HepG2 (cell line): ENCODE data around the gene OSCP1. TPM values are rescaled to one million over a fixed set of nuclear protein-coding genes. Genes with fewer than 3 reads are reported as not detected.
A peak's percentile ranks its signal among the peaks of the same experiment; 100 is the strongest.

Experiments
- ATAC-seq: fragments of 200-7000 bp; cut with Tn5 transposase; 3 replicates; pipeline ENCODE4 v1.9.1; 2020; ENCODE audit warnings: mild to moderate bottlenecking, moderate library complexity
- BruUV-seq: library from RNA; stranded (reverse); fragments of 400-500 nt; replicated peaks from 2 replicates; lab custom pipeline; 2021; lab: Mats Ljungman, UMichigan
- CTCF ChIA-PET: fragments of 300-600 bp; formaldehyde crosslinking; extraction: SDS; loops from one replicate; lab custom pipeline; 2021; ENCODE audit warnings: low total read pairs, inconsistent platforms, low intra/inter-chr PET ratio; lab: Yijun Ruan, JAX
- POLR2A ChIA-PET: fragments of 350-600 bp; sonication (Branson Sonifier 250); formaldehyde crosslinking; loops from one replicate; lab custom pipeline; 2020; ENCODE audit warnings: antibody characterized with exemption, inconsistent platforms; lab: Yijun Ruan, JAX
- DNase-seq: peaks from one replicate; pipeline ENCODE4 v3.0.0-alpha.2; 2015; ENCODE audit warnings: low spot score
- FAIRE-seq: peaks from 3 replicates; lab custom pipeline; 2011; peaks lifted over from hg19 to GRCh38; lab: Jason Lieb, UNC
- H2AFZ ChIP-seq: one replicate; pipeline ENCODE4 v1.6.1; 2011; ENCODE audit warnings: low read length, inconsistent platforms
- H3K27ac ChIP-seq: fragments of 300-600 bp; 3 replicates; pipeline ENCODE4 v1.8.0; 2011; ENCODE audit warnings: mixed run types, mild to moderate bottlenecking, mixed read lengths, low read length, inconsistent platforms; ENCODE audit not compliant: insufficient read depth; ENCODE audit errors: extremely low read length
- H3K27me3 ChIP-seq, 2 experiments: fragments of 200-600 bp in 1 of 2; 2 replicates in 1 of 2; 3 replicates in 1 of 2; pipeline versions ENCODE4 v1.6.0 to v1.8.0; 2011; ENCODE audit warnings: low read length in 2 of 2, mild to moderate bottlenecking in 2 of 2, moderate library complexity in 2 of 2, inconsistent platforms in 1 of 2; ENCODE audit not compliant: insufficient read depth in 2 of 2, control insufficient read depth in 1 of 2
- H3K36me3 ChIP-seq, 2 experiments: fragments of 200-600 bp in 1 of 2; replicated peaks in 1 of 2; 2 replicates in 1 of 2; 3 replicates in 1 of 2; pipeline versions ENCODE4 v1.5.1 to v1.8.0; 2011; ENCODE audit warnings: low read length in 2 of 2, inconsistent platforms in 1 of 2; ENCODE audit not compliant: insufficient read depth in 2 of 2, control insufficient read depth in 1 of 2
- H3K4me1 ChIP-seq: 2 replicates; pipeline ENCODE4 v1.5.1; 2012; ENCODE audit warnings: low read length, inconsistent platforms; ENCODE audit not compliant: insufficient read depth
- H3K4me2 ChIP-seq: 2 replicates; pipeline ENCODE4 v1.6.0; 2011; ENCODE audit warnings: low read depth, low read length, inconsistent platforms
- H3K4me3 ChIP-seq, 3 experiments: fragments of 200-600 bp in 1 of 3; sonication (generic), shearing (Covaris generic) in 1 of 3; replicated peaks in 1 of 3; 2 replicates each; pipeline ENCODE4 v1.5.1; 2011 to 2016; ENCODE audit warnings: low read length in 3 of 3, inconsistent platforms in 2 of 3, low read depth in 2 of 3, mild to moderate bottlenecking in 2 of 3, control low read depth in 1 of 3, mixed read lengths in 1 of 3; ENCODE audit not compliant: insufficient read depth in 1 of 3
- H3K79me2 ChIP-seq: one replicate; pipeline ENCODE4 v1.6.1; 2011; ENCODE audit warnings: low read length, inconsistent platforms; ENCODE audit not compliant: insufficient read depth
- H3K9ac ChIP-seq: 2 replicates; pipeline ENCODE4 v1.6.0; 2011; ENCODE audit warnings: mild to moderate bottlenecking, low read depth, low read length, inconsistent platforms; ENCODE audit not compliant: insufficient read depth
- H3K9me3 ChIP-seq: 2 replicates; pipeline ENCODE4 v1.5.1; 2012; ENCODE audit warnings: mild to moderate bottlenecking, low read length
- H4K20me1 ChIP-seq: 2 replicates; pipeline ENCODE4 v1.6.0; 2011; ENCODE audit warnings: inconsistent platforms, mild to moderate bottlenecking, low read length, moderate library complexity; ENCODE audit not compliant: insufficient read depth
- HMG20B ChIP-seq: conservative IDR thresholded peaks from 2 replicates; pipeline ENCODE4 v1.6.1; 2016; ENCODE audit warnings: missing genetic modification reagents, missing compliant biosample characterization
- MAFF ChIP-seq: IDR thresholded peaks from 2 replicates; pipeline ENCODE4 v1.6.1; 2011; ENCODE audit warnings: low read depth, low read length, improper control_type of control experiment
- MAFK ChIP-seq, 2 experiments: IDR thresholded peaks in 1 of 2; conservative IDR thresholded peaks in 1 of 2; 2 replicates each; pipeline ENCODE4 v1.6.1; 2011; ENCODE audit warnings: improper control_type of control experiment in 2 of 2, low read length in 2 of 2
- POLR2AphosphoS2 ChIP-seq: IDR thresholded peaks from 2 replicates; pipeline ENCODE4 v1.6.1; 2011; ENCODE audit warnings: low read depth, low read length, improper control_type of control experiment
- RFX5 ChIP-seq: IDR thresholded peaks from 2 replicates; pipeline ENCODE4 v1.6.1; 2011; ENCODE audit warnings: low read depth, low read length, improper control_type of control experiment
- SNAPC4 ChIP-seq: sonication (generic); formaldehyde crosslinking; IDR thresholded peaks from 2 replicates; pipeline ENCODE4 v1.4.0; 2020; ENCODE audit warnings: mild to moderate bottlenecking, missing genetic modification reagents
- SOX13 ChIP-seq, 3 experiments: fragments of 450-650 bp in 1 of 3; sonication (generic) in 1 of 3; formaldehyde crosslinking in 1 of 3; IDR thresholded peaks in 2 of 3; conservative IDR thresholded peaks in 1 of 3; 2 replicates each; pipeline versions ENCODE4 v1.5.0 to v1.6.1; 2016 to 2020; ENCODE audit warnings: antibody characterized with exemption in 1 of 3, mild to moderate bottlenecking in 1 of 3, missing compliant biosample characterization in 1 of 3, missing genetic modification reagents in 1 of 3, moderate library complexity in 1 of 3
- SSRP1 ChIP-seq: IDR thresholded peaks from 2 replicates; pipeline ENCODE4 v1.6.1; 2016; ENCODE audit warnings: control low read depth
- ZNF605 ChIP-seq: sonication (generic); formaldehyde crosslinking; IDR thresholded peaks from 2 replicates; pipeline ENCODE4 v1.8.0; 2022; ENCODE audit warnings: mild to moderate bottlenecking, missing genetic modification reagents
- ZNF839 ChIP-seq: sonication (generic); formaldehyde crosslinking; IDR thresholded peaks from 2 replicates; pipeline ENCODE4 v1.4.0; 2020; ENCODE audit warnings: missing genetic modification reagents, mild to moderate bottlenecking, borderline replicate concordance
- ZSCAN22 ChIP-seq: sonication (generic); formaldehyde crosslinking; IDR thresholded peaks from 2 replicates; pipeline ENCODE4 v1.4.0; 2020; ENCODE audit warnings: mild to moderate bottlenecking, missing genetic modification reagents
- WGBS: methylation state at CpG from one replicate; pipeline ENCODE4 v1.1.6; 2017; ENCODE audit warnings: low lambda C conversion rate; 5-methylcytosine and 5-hydroxymethylcytosine counted together
- in situ Hi-C: cut with HindIII; loops from 2 replicates; pipeline ENCODE4 v1.10.0; 2017; ENCODE audit warnings: low pct_unique_long_range_greater_than_20kb; ENCODE audit not compliant: extremely low pct_ligation_motif_present
- intact Hi-C: fragments of 100-400 bp; cut with micrococcal nuclease; formaldehyde crosslinking; loops from one replicate; pipeline ENCODE4 v1.10.0; 2022; ENCODE audit not compliant: unreplicated experiment
- polyA plus RNA-seq, 8 experiments: library from polyadenylated mRNA; depleted of rRNA in 3 of 8; stranded (reverse) in 7 of 8; unstranded in 1 of 8; fragments of >200 nt; fragmentation: Illumina TruSeq in 4 of 8; extraction: Trizol in 4 of 8; gene quantifications; 2 replicates each; pipeline versions ENCODE4 v1.2.1 to v1.2.3, GENCODE V29; 2011 to 2016; ENCODE audit warnings: low read depth in 4 of 8, missing spikeins in 1 of 8, mixed read lengths in 1 of 8; ENCODE audit not compliant: insufficient read depth in 1 of 8
- total RNA-seq, 5 experiments: library from RNA; depleted of rRNA; stranded (reverse); fragments of >200 nt; fragmentation: Illumina TruSeq; extraction: Trizol; gene quantifications; 2 replicates each; pipeline ENCODE4 v1.2.3, GENCODE V29; 2016; ENCODE audit warnings: low read depth in 1 of 5

OSCP1 gene
- total and polyA plus RNA-seq, 2 of the 13 experiments (the other 11 are each of a cell fraction or from before 2014, with no cell fraction given): 0.60 to 0.84 TPM

GRCh38 chr1:36421649-36422048, 28.6 kb downstream of the OSCP1 start:
- Histone ChIP-seq H3K27me3 (no peaks in the 10 kb centered on the region), H3K27ac (no peak overlapping the region), H3K4me1 (peaks cover 13% of the 10 kb centered on the region), H3K9me3 (no peaks in the 10 kb centered on the region), H3K4me2 (no peak overlapping the region), H3K79me2 (no peaks in the 10 kb centered on the region), H3K4me3 (no peak overlapping the region), H4K20me1 (no peaks in the 10 kb centered on the region), H3K9ac (no peak overlapping the region), H3K36me3 (no peaks in the 10 kb centered on the region), H2AFZ (no peak overlapping the region)
- intact Hi-C loops: loop anchor here (2.0 to 10.0 kb wide), 4 partner anchors 39 to 277 kb away; partner anchors contain the start of gene TRAPPC3
- no peak for ATAC-seq
- ChIA-PET POLR2A (interaction anchor here (0.8 to 1.1 kb wide), 2 partner anchors 21 to 35 kb away, joined by 3 read pairs; no protein-coding TSS in a partner anchor), CTCF (interaction anchor here (2.3 kb wide), 1 partner anchor 79 kb away, joined by 24 read pairs; no protein-coding TSS in a partner anchor)
- WGBS: 90% methylated on average over 7 of the region's 7 CpGs
- no peak for TF ChIP-seq SNAPC4 (CRISPR knock-in tag)
- no peak for TF ChIP-seq ZSCAN22 (CRISPR knock-in tag)
- peak; percentile 47; the same call in 1 of the 2 replicates for TF ChIP-seq MAFF
- TF ChIP-seq HMG20B (CRISPR knock-in tag): no peak
- TF ChIP-seq POLR2AphosphoS2: no peak
- TF ChIP-seq SSRP1 (CRISPR knock-in tag): no peak
- no peak for TF ChIP-seq ZNF839 (CRISPR knock-in tag)
- no peak for TF ChIP-seq ZNF605 (CRISPR knock-in tag)
- no peak for TF ChIP-seq RFX5
- no peak for TF ChIP-seq SOX13 (IDR thresholded peaks at IDR 0.05)
- TF ChIP-seq SOX13 (CRISPR knock-in tag; conservative IDR thresholded peaks at IDR 0.05 in 1 of 2, IDR thresholded peaks at IDR 0.05 in 1 of 2): no peak
- peak; percentile 73 to 84 for TF ChIP-seq MAFK (conservative IDR thresholded peaks at IDR 0.05 in 1 of 2, IDR thresholded peaks at IDR 0.05 in 1 of 2; ENCODE audit: low read length in 2 of 2)
- BruUV-seq: no TSS peak
- FAIRE-seq: no peak
- no peak for DNase-seq
- in situ Hi-C loops: loop anchor here (5.0 kb wide), 1 partner anchor 79 kb away; no protein-coding TSS in a partner anchor
